Omental fat pad (tissue), 4 donors: ENCODE data around the gene TMEM143. TPM values are rescaled to one million over a fixed set of nuclear protein-coding genes. Genes with fewer than 3 reads are reported as not detected.

ENCODE experiments used
- ATAC-seq: fragments of 150-250 bp; one replicate; pipeline ENCODE4 v1.9.1; 2016; ENCODE audit warnings: mild to moderate bottlenecking, moderate library complexity; ENCODE audit not compliant: low FRiP score
- DNase-seq: peaks from one replicate; pipeline ENCODE4 v3.0.0-alpha.2; 2019; ENCODE audit warnings: low spot score
- total RNA-seq, 4 donors: library from RNA; depleted of rRNA; stranded (reverse); fragments of >200 nt; gene quantifications; one replicate each; pipeline ENCODE4 v1.1.0, GENCODE V29; 2016
- TF ChIP-seq, protein P1 (sequence below), 3 donors: fragments of 450-650 bp; IDR thresholded peaks; one replicate each; pipeline ENCODE4 v1.5.1; 2016 to 2017; ENCODE audit warnings: antibody characterized with exemption in 3 of 3, mild to moderate bottlenecking in 3 of 3, moderate library complexity in 2 of 3

The TMEM143 gene
- total RNA-seq, 4 donors from 2014 or later = 2.0 to 11.5 (median 5.1) TPM

GRCh38 chr19:48329167-48329891 lies 34.4 kb downstream of the TMEM143 start:
- TF ChIP-seq, protein P1, sequence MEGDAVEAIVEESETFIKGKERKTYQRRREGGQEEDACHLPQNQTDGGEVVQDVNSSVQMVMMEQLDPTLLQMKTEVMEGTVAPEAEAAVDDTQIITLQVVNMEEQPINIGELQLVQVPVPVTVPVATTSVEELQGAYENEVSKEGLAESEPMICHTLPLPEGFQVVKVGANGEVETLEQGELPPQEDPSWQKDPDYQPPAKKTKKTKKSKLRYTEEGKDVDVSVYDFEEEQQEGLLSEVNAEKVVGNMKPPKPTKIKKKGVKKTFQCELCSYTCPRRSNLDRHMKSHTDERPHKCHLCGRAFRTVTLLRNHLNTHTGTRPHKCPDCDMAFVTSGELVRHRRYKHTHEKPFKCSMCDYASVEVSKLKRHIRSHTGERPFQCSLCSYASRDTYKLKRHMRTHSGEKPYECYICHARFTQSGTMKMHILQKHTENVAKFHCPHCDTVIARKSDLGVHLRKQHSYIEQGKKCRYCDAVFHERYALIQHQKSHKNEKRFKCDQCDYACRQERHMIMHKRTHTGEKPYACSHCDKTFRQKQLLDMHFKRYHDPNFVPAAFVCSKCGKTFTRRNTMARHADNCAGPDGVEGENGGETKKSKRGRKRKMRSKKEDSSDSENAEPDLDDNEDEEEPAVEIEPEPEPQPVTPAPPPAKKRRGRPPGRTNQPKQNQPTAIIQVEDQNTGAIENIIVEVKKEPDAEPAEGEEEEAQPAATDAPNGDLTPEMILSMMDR (IDR thresholded peaks at IDR 0.05) = no peak
- ATAC-seq (no peak), DNase-seq (no peak)

DNA sequence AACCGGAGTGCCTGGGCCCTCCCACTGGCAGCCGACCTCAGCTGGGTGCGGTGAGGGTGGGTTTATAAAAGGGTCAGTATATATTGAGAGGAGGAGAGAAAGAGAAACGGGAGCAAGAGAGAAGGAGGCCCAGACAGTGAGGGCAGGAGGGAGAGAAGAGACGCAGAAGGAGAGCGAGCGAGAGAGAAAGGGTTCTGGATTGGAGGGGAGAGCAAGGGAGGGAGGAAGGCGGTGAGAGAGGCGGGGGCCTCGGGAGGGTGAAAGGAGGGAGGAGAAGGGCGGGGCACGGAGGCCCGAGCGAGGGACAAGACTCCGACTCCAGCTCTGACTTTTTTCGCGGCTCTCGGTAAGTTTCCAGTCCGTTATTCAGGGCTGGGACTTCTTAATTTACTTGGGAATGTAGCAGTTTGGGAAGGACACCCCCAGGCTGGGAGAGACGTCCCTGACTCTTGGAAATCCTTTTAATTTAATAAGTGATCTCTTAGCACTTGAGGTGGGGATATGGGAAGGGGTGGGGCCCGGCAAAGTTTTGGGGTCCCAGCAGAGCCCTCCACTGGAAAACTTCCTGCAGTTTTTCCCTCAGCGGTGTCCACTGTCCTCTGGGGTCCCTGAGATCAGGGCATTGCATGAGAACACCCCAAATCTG lies 38.4 kb downstream of the TMEM143 start, which contains the start of gene EMP3:
TSS of gene EMP3 (plus strand) at position 288 of the 646 bp plus-strand sequence. CDS start 1,293 bp downstream, outside the sequence.
- DNase-seq (peak; percentile 55), ATAC-seq (peak; percentile 35)
- TF ChIP-seq, protein P1 (IDR thresholded peaks at IDR 0.05) = no peak

GRCh38 chr19:48321622-48322591 lies 41.8 kb downstream of the TMEM143 start:
- TF ChIP-seq, protein P1 (IDR thresholded peaks at IDR 0.05) = no peak
- ATAC-seq (peak; percentile 80), DNase-seq (peak; percentile 93)

- TF ChIP-seq, protein P1 (IDR thresholded peaks at IDR 0.05) = no peak
- ATAC-seq = peak; percentile 84
- DNase-seq = peak; percentile 96
Measured at GRCh38 chr19:48321372-48321621, 42.4 kb downstream of the TMEM143 start.

DNA sequence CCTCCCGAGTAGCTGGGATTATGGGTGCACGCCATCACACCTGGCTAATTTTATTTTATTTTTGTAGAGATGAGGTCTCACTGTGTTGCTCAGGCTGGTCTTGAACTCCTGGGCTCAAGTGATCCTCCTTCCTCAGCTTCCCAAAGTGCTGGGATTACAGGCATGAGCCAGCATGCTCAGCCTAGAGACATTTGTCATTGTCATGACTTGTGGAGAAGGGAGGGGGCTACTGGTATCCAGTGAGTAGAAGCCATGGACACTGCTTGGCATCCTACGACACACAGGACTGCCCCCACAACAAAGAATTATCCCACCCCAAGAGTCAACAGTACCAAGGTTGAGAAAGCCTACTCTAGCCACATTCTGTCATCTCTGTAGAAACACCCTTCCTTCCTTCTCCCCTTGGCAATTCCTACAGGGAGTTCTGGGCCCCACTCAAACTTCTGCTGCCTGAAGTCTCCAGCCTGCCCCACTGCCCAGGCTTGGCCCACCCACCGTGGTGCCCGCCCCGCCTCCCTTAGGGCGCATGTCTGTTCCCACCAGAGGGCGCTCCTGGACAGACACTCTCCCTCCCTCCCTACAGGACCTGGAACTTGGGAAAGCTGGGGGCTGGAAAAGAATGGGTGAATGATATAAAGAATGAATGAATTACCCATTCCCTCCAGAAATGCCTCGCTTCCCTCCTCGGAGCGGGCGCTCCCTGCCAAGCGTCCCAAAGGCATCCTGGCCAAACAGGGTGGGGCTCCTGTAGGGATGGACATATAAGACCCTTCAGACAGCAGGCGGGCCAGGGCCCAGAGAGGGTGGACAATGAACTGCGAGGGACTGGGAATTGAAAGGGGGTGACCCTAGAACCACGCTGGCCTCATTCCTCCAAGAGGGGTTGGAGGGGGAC lies 43.8 kb downstream of the TMEM143 start:
- TF ChIP-seq, protein P1 (IDR thresholded peaks at IDR 0.05) = no peak
- ATAC-seq (peak; percentile 38), DNase-seq (peak; percentile 96)
